C4-2B (cell line): ENCODE results near the gene NOS3.

Source experiments
- CTCF ChIP-seq: fragments of 450-650 bp; conservative IDR thresholded peaks from 2 replicates; pipeline ENCODE4 v1.5.1; 2017; ENCODE audit warnings: mild to moderate bottlenecking
- ZFX ChIP-seq: fragments of 450-650 bp; IDR thresholded peaks from 2 replicates; pipeline ENCODE4 v1.6.1; 2017

- no peak for TF ChIP-seq CTCF
- TF ChIP-seq ZFX, result no peak
These were observed 30.8 kb upstream of the NOS3 start for GRCh38 chr7:150959739-150960734.
